Renal pelvis (tissue), 4 donors: Measurements from ENCODE around the gene MAGI2. TPM values are rescaled to one million over a fixed set of nuclear protein-coding genes. Genes with fewer than 3 reads are reported as not detected.

Experiments used
- DNase-seq: peaks from one replicate; pipeline ENCODE4 v3.0.0-alpha.2; 2013
- polyA plus RNA-seq, 3 donors: library from polyadenylated mRNA; unstranded; fragments of 120-200 nt; gene quantifications; one replicate each; pipeline ENCODE4 v1.2.1, GENCODE V29; 2013; ENCODE audit not compliant: insufficient read length in 3 of 3

MAGI2 gene
- polyA plus RNA-seq, 3 donors: 33.9 to 41.0 (median 34.3) TPM

GRCh38 chr7:79312022-79312421 is 141.4 kb downstream of the MAGI2 start:
- DNase-seq: no peak

GRCh38 chr7:79308192-79308591 is 145.3 kb downstream of the MAGI2 start:
- DNase-seq: no peak

GRCh38 chr7:79307376-79307775 is 146.1 kb downstream of the MAGI2 start:
- DNase-seq: no peak

- DNase-seq: no peak
These were observed 148.8 kb downstream of the MAGI2 start for GRCh38 chr7:79304711-79305110.

GRCh38 chr7:79302293-79302692 is 151.2 kb downstream of the MAGI2 start:
- no peak for DNase-seq

- no peak for DNase-seq
These were observed 152.0 kb downstream of the MAGI2 start for GRCh38 chr7:79301419-79301818.

GRCh38 chr7:79300573-79300972 is 152.9 kb downstream of the MAGI2 start:
- no peak for DNase-seq

GRCh38 chr7:79298145-79298760 is 155.2 kb downstream of the MAGI2 start:
- DNase-seq: peak; percentile 47

- no peak for DNase-seq
These were observed 156.7 kb downstream of the MAGI2 start for GRCh38 chr7:79296553-79297320.

GRCh38 chr7:79293655-79294142 is 159.8 kb downstream of the MAGI2 start:
- no peak for DNase-seq

GRCh38 chr7:79292834-79293233 is 160.6 kb downstream of the MAGI2 start:
- no peak for DNase-seq

GRCh38 chr7:79291498-79291865 is 162.0 kb downstream of the MAGI2 start:
- no peak for DNase-seq

- DNase-seq: no peak
These were observed 162.5 kb downstream of the MAGI2 start for GRCh38 chr7:79290841-79291497.

- no peak for DNase-seq
These were observed 163.1 kb downstream of the MAGI2 start for GRCh38 chr7:79290398-79290797.

GRCh38 chr7:79288655-79289054 is 164.8 kb downstream of the MAGI2 start:
- DNase-seq: no peak

GRCh38 chr7:79287981-79288380 is 165.5 kb downstream of the MAGI2 start:
- no peak for DNase-seq

- no peak for DNase-seq
These were observed 167.3 kb downstream of the MAGI2 start for GRCh38 chr7:79286181-79286580.

GRCh38 chr7:79285756-79286155 is 167.7 kb downstream of the MAGI2 start:
- DNase-seq: no peak

GRCh38 chr7:79284211-79284610 is 169.3 kb downstream of the MAGI2 start:
- DNase-seq: no peak

- no peak for DNase-seq
These were observed 170.4 kb downstream of the MAGI2 start for GRCh38 chr7:79282882-79283602.

- peak; percentile 45 for DNase-seq
These were observed 171.3 kb downstream of the MAGI2 start for GRCh38 chr7:79282070-79282694.

- no peak for DNase-seq
These were observed 172.0 kb downstream of the MAGI2 start for GRCh38 chr7:79281426-79281825.
